ENCODE results near the gene SAFB.

Gene SAFB

DNA sequence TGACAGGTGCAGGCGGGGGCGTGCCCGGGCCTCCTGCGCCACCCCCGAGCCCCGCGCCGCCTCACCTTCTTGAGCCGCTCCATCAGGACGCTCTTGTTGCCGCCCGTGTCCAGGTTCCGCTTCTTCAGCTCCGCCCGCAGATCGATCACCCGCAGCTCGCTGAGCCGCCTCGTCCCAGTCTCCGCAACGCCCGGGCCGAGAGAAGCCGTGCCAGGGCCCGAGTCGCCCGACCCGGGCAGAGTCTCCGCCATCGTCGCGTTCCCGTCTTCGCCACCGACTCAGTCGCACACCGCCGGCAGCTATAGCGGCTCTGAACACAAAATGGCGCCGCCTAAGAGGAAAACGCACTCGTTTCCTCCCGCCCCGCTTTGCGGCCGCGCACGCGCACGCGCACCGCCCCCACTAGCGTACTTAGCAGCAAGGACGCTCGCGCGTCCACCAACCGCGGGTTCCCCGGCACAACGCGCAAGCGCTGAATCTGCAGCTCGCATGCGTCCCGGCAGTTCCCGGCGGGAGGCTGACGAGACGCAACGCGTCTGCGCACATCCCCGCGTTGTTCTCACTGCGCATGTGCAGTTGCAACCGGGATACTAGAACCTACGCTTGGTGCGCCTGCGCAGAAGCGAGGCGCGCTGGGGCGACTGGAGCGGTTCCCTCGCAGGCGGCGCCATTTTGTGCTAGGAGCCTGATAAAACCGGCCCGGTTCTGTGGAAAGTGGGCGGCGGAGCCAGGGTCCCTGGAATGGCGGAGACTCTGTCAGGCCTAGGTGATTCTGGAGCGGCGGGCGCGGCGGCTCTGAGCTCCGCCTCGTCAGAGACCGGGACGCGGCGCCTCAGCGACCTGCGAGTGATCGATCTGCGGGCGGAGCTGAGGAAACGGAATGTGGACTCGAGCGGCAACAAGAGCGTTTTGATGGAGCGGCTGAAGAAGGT lies at the start of gene SAFB, which contains the start of gene SAFB2:
SAFB (plus strand) TSS at position 619 of the 932 bp plus-strand sequence; CDS start at position 742, 123 bp downstream.
SAFB2 (minus strand) TSS at position 312 of the 932 bp plus-strand sequence; CDS start at position 251, 61 bp downstream.
- peak; percentile 99 for DNase-seq

DNA sequence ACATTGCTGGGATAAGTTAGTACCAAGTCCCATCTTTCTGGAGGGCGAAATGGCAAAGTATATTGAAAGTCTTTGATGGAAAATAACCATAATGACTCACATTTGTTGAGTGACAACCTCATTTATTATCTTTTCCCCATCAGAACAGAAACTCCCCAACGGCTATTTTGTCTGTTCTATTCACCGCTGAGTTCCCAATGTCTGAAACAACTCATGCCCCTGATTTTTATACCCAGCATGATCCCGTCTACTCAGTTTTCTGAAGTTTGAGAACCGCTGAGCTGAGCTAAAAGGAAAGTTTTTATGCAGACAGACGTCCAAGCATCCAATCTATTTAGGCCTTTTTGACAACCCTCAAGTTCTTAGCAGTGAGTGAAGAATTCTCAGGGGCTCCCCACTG lies 47.3 kb upstream of the SAFB start:
- DNase-seq, result no peak

DNA sequence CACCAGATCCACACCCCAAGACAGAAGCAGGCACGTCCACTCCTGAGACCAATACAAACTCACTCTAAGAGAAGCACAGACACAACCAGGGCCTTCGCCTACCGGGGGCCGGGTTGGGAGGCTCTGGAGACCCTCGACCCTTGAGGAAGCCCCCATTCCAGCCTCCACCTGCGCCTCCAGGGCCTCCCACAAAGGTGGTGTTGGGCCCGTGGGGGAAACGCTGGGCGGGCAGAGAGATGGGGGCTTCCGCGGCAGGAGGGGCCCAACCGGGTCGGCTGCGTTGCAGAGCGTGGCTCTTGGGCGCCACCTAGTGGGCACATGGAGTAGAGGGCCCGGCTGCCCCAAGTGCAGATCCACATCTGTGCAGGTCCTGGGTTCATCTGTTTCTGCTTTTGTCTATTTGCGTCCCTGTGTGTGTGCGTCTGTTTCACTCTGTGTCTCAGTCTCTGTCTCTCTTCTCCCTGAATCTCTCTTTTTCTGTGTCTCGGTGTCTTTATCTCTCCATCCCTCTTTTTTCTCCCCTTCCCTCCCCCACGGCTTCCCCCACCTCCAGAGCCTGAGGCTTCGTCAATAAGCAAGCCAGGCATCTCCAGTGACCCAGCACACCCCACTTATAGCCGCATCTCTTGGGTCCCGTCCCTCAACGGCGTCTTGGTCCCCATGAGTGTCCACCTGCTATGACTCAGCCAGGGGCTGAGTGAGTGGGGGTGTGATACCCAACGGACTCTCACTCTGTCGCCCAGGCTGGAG lies 44.6 kb upstream of the SAFB start:
- no peak for DNase-seq

DNA sequence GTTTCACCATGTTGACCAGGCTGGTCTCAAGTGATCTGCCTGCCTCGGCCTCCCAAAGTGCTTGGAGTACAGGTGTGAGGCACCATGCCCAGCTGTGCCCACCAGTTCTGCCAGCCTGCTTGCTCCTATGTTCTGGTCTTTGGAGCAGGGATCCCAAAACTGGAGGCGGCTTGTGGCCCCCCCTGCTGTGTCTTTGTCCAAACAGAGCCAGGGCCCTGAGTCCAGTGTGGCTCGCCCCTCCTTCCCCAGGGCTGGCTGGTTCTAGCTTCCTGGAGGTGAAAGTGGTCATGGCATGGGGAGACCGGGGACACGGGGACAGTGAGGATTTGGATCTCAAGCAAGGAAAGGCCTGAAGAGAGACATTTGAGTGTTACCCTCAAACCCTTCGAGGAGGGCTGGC lies 43.6 kb upstream of the SAFB start:
- no peak for DNase-seq

DNA sequence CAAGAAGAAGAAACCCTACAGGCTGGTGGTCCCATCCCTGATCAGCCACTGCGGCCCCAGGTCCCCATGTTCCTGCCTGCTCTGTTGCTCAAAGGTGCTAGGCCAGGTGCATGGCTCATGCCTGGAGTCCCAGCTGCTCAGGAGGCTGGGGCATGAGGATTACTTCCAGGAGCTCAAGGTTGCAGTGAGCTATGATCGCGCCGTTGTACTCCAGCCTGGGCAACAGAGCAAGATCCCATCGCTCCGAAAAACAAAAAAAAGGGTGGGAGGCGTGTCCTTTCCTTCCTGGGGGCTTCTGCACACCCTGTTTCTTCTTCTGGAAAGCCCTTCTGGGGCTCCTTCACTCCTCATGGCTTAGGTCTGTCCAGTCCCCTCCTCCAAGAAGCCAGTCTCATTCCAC lies 43.2 kb upstream of the SAFB start:
- no peak for DNase-seq

DNA sequence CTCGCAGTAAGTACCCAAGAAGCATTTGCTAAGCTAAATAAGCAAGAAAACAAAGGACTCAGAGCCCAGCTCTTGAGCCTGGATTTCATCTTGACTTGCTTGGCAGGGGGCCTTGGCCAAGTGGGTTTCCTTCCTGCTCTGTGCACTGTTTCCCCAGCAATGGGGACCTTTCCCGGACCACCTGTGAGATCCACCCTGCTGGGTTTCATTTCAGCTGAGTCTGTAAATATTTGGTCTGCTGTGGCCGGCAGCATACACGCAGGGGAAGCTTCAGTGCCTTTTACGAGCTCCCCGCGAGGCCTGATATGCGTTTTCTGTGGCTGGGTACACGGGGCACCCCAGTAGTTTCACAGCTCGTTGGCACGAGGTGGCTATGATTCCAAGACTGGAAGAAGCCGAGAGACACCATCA lies 42.7 kb upstream of the SAFB start:
- DNase-seq, result no peak

DNA sequence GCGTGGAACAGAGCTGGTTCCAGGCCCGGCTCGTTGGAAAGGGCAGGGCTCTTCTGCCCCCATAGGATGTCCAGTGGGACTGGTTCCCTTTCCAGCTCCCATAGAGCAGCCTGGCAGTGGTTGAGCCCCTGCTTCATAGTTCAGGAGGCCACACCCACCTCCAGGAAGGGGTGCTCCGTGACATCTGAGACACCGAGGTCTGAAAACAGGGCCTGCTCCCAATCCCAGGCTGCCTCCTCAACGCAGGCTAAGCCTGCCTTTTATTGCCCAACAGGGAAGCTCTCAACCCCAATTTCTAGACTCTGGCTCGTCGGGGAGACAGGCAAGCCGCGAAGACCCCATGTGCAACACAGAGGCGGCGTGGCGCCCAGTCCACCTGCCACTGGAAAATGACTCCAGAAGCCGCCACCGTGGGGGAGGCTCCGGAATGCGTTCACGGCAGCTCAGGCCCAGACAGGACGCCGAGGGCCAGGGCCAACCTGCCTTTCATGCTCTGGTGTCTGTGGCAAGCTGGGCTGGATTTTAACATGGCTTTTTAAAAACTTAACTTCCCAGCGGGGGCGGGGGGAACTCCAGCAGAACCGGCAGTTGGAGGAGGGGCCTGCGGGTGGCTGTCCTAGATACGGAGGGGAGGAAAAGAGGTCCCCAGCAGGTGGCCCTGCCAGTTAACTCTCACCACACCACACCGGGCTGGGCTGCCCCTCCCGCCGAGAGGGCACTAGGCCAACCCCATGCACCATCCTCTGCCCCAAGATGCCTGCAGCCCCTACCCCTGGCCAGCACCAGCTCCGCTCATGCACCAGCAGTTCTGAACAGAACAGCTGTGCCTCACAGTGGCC lies 37.2 kb upstream of the SAFB start:
- DNase-seq, result no peak

DNA sequence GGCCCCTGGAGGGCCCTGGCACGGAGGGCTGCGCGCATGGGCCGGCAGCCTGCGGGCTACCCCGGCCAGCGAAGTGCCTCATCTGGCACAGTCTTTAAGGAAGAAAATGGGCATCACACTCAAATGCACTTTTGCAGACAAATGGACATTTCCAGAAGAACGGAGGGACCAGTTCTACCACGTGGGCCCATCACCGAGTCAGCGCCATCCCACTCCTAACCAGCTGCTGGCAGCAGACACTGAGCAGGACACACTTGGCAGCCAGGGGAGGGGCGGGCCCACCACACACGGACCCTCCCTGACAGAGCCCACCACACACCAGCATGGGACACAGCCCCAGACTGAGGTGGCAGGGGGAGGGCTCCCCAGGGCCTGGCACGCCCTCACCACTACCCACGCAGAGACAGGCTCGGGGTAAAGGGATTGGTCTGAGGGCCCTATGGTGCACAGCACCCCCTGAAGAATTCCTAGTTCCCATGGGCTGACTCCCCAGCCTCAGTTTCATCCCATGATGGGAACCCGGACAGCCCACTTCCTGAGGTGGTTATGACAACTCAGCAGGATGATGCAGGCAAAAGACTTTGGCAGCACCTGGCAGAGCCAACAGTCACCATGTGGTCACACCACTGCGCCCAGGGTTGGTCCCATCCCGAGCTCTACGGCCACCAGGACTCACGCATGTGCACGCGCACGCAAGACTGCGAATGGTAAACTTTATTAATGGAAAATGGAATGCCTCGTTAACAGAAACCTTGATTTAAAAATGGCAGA lies 36.4 kb upstream of the SAFB start:
- DNase-seq, result no peak

DNA sequence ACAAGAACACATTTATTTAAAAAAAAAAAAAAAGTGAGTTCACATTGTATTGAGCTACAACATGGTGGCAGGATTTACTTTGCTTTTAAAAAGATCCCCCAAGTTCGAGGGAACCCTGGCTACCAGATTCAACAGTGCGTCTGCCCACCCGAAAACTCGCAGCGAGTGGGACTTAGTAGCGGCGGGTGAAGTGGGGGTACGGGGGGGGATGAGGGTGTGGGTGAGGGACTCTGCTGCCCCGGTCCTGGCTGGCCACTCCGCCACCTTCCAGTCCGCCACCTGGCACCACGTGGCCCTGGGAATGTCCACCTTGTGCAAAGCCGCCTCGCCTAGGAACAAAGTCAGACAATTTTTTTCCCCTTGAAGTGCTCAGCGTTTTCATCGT lies 35.8 kb upstream of the SAFB start:
- DNase-seq, result no peak

DNA sequence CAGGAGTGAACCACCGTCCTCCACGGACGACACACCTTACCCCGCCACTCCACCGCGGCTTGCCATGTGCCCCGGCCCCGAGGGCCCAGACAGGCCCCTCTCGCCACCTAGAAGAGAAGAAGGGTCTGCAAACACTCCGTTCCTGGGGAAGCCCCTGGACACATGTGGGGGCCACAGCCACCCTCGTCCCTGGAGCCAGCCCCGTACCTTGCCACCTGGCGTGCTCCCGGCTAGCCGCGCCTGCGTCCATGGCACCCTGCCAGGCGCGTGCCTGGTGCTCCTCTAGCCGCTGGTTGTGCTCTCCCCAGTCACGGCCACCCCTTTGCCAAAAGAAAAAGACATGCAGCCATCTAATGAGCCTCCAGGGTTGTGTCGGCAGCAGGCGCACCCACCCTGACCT lies 35.2 kb upstream of the SAFB start:
- no peak for DNase-seq

DNA sequence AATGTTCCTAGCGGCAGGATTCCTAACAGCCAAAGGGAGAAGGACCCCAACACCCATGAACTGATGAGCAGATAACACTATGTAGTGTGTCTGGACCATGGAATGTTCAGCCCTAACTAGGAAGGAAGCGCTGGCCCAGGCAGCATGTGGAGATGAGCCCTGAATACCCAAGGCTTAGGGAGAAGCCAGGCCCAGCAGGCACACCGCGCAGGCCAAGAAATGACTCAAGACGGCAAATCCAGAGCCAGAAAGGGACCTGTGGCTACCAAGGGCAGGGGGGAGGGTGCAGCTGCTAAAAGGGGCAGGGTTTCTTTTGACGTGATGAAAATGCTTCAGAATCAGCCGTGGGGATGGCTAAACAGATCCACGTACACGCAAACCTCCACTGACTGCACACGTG lies 34.4 kb upstream of the SAFB start:
- DNase-seq, result no peak

DNA sequence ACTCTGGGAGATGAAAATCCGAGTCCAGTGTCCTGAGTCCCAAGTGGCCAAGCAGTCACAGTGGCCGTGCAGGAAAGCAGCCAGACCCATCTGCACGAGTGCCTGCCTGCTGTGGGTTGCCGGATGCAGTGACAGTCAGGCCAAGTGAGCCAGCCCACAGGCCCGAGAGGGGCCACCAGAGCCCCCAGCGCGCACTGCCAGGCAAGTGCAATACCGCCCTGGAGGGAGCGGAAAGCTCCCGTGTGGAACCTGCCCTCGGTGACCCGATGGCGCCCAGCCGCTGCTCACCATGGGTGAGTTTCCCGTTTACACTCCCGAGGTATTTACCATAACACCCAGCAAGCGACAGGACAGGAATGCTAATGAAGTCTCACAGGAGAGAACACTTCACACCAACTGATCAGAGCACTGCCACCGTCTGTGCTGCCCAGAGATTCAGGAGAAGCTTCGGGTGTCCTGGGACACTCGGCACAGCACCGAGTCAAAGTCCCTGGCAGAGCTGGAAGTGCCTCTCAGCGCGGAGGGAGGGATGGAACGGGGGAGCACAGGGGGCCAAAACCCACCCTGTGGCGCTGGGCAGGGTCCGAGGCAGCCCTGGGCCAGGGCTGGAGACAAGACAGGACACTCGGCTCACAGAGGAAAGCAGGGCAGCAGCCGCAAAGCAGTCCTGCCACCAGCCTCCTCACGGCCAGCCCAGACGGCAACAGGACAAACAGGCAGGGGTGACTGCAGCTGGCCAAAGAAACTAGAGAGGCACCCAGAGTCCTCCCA lies 33.8 kb upstream of the SAFB start:
- DNase-seq, result no peak

DNA sequence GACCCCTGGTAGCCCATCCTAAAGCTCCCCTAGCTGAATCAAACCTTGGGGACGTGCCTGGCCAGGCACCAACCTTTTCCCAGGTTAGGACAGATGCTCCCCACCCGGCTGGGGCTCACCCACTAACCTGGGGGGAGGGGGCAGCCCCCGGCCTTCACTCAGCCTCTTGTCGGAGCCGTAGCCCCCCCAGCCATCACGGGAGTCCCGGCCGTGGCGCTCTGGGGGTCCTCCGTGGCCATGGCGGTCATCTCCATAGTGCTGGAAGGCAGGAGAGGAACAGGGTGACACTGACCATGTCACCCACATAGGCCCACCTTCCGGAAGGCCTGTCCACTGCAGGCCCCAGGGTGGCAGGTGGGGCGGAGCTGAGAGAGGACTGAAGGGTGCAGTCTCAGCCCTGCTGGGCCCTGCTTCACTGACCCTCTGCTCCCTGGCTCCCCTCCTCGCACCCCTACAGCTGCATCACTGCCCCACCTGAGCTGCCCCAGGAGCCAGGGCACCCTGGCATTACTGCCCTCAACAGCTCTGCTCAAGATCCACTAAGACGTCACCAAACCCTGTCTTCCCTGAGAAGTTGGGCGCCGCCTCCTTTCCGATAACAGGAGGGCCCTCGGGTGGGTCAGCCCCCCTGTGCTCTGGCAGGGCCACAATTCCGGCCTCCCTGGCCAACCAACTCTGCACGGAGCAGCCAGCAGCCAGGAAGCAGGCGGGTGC lies 32.6 kb upstream of the SAFB start:
- no peak for DNase-seq

DNA sequence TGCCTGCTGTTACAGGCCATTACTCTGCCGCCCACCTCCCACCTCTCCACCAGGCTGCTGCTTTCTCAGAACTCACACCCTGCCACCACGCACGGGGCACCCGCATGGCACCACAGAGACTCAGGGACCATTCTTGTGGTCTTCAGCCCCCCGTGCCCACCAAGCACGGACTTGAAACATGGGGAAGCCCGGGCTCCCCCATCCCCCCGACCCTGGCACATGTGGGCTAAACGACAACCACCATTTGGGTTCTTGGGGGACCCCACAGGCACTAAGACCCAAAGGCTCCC lies 32.1 kb upstream of the SAFB start:
- no peak for DNase-seq

DNA sequence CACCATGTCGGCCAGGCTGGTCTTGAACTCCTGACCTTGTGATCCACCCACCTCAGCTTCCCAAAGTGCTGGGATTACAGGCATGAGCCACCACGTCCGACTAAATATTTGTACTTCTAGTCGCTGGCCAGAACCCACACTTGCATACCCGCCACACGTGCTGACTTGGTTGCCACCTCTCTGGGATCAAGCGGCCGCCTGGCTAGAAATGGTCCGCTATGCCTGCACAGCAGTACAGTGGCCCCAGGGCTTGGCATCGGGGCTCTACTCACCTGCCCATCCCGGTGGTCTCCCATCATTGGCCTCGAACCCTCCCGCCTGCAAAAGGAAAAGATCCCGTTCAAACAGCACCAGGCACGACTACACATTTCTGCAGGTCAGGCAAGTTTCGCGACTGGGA lies 31.4 kb upstream of the SAFB start:
- no peak for DNase-seq

DNA sequence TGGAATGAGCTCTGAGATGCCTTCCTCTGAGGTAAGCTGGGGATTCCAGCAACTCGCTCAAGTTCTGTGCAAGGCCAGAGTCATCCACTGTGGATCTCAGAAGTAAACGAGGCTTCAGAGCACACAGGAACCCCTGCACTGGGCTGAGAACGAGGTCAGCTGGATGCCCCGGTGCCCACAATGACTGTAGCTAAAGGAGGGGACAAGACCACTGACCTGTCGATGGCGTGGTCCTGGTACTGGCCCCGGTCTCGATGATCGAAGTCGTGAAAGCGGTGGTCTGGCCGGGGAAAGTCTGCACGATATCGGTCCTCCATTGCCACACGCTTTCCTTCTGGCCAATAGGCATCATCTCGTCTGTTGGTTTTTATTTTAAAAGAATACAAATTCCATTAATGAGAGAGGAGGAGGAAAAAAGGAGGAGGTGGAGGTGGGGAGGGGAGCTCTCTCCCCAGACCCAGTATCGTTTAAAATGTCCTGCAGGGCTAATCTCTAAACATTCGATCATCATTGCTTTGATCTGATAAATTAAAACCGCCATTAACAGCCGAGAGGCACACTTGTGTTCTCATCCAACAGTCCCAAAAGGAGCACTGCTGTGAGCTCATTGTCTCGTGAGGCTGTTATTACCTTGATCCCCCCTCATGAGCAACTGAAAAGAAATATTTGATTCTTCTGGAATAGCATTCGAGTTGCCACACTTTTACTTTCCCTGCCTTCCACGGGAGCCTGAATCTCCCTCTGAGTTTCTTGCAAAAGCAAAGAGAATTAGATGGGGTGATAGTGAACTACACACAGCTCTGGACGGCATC lies 30.1 kb upstream of the SAFB start:
- DNase-seq, result no peak

DNA sequence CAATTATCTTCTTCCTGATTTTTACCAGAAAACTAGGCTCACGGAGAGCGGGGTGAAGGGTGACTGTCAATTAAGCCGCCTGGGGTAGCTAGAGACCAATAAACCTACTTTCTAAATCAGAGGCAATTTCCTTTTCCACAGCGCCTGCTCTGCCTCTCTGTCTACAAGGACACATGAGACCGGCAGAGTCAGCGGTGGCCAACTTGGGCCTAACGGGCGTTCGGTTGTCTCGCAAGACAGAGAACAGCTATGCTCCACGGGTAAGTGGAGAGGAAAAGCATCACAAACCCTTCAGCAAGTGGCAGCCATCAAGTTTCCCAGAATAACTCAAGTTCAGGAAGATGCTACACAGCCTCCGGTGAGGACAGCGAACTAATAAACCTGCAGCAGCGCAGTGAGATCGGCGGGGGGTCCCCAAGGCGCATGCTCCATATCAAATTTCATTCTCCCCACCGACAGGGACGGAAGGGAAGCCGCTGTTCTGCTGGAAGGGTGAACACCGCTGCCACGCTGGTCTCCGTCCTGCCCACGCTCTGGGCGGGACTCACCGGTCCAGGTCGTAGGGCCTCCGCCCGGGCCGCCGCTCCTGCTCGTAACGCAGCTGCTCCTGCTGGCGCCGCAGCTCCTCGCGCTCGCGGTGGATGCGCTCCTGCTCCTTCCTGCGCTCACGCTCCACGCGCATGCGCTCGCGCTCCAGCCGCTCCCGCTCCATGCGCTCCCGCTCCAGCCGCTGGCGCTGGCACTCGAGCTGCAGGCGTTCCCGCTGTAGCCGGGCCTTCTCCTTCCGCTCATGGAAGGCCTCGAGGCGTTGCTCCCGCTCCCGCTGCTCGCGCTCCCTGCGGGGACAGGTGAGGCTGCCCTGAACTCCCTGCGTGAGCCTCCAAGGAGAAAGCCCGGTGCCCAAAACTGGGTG lies 29.3 kb upstream of the SAFB start:
- no peak for DNase-seq

DNA sequence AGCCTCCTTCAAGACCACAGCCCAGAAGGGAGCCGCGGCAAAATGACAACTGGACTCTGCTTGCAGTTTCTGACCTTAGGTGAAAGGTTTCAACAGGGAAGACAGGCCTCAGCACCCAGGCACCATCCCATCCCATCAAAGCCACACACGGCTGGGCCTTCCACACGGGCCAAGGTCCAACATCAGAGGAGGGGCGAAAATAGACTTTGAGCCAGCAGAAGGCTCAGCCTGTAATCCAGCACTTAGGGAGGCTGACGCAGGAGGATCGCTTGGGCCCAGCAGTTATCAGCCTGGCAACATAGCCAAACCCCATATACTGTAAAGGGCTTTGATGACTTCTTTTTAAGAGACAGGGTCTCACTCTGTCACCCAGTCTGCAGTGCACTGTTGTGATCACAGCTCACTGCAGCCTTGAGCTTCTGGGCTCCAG lies 28.3 kb upstream of the SAFB start:
- no peak for DNase-seq

DNA sequence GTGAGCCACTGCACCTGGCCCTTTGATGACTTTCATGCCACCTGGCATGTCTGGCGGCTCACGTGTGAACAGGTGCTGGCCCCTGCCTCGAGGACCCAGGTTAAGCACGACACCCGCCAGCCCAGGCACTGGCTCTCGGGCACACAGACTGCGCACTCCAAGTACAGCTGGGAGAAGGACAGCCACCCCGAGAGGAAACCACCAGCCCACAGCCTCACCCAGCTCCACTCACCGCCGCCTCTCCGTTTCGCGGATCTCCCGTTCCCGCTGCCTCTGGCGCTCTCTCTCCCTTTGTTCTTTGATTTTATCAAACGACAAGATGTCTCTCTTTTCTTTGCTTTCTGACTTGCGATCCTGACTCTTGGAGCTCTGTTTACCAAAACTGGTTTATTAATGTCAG lies 27.8 kb upstream of the SAFB start:
- no peak for DNase-seq

Measured in NCI-H226 (cell line).